ENCODE data around the gene CHIC2.

CHIC2 gene

GRCh38 chr4:54092405-54093323 lies 28.3 kb upstream of the CHIC2 start:
- Histone ChIP-seq H3K4me3 (ENCODE audit: insufficient read depth, low read depth, low read length, poor library complexity, severe bottlenecking) (peak overlapping the region; percentile 50), H3K27me3 (replicated peaks; ENCODE audit: control insufficient read depth, insufficient read depth, low read length, poor library complexity, severe bottlenecking) (peaks cover 51% of the 10 kb centered on the region), H3K27ac (ENCODE audit: insufficient read depth, low read length, poor library complexity, severe bottlenecking) (no peak overlapping the region), H3K9me3 (ENCODE audit: control insufficient read depth, low read length) (no peaks in the 10 kb centered on the region), H3K4me1 (ENCODE audit: control insufficient read depth, insufficient read depth, low read length, poor library complexity, severe bottlenecking) (peaks cover 10% of the 10 kb centered on the region), H3K36me3 (ENCODE audit: control insufficient read depth, insufficient read depth, low read length) (no peaks in the 10 kb centered on the region)
- no peak for DNase-seq

GRCh38 chr4:54091637-54092404 lies 27.4 kb upstream of the CHIC2 start:
- no peak overlapping the region for H3K27ac ChIP-seq (ENCODE audit: insufficient read depth, low read length, poor library complexity, severe bottlenecking)

GRCh38 chr4:54090804-54091623 lies 26.6 kb upstream of the CHIC2 start:
- H3K4me3 ChIP-seq (ENCODE audit: insufficient read depth, low read depth, low read length, poor library complexity, severe bottlenecking), result peak overlapping the region; percentile 50
- peaks cover 38% of the 10 kb centered on the region for H3K27me3 ChIP-seq (replicated peaks; ENCODE audit: control insufficient read depth, insufficient read depth, low read length, poor library complexity, severe bottlenecking)
- no peaks in the 10 kb centered on the region for H3K9me3 ChIP-seq (ENCODE audit: control insufficient read depth, low read length)
- H3K36me3 ChIP-seq (ENCODE audit: control insufficient read depth, insufficient read depth, low read length), result no peaks in the 10 kb centered on the region
- DNase-seq, result no peak
- H3K4me1 ChIP-seq (ENCODE audit: control insufficient read depth, insufficient read depth, low read length, poor library complexity, severe bottlenecking), result peaks cover 10% of the 10 kb centered on the region
- no peak overlapping the region for H3K27ac ChIP-seq (ENCODE audit: insufficient read depth, low read length, poor library complexity, severe bottlenecking)

More at GRCh38 chr4:54091637-54092404, 27.4 kb upstream of the CHIC2 start:
- Histone ChIP-seq H3K36me3 (ENCODE audit: control insufficient read depth, insufficient read depth, low read length) (no peaks in the 10 kb centered on the region), H3K4me3 (ENCODE audit: insufficient read depth, low read depth, low read length, poor library complexity, severe bottlenecking) (peak overlapping the region; percentile 50), H3K9me3 (ENCODE audit: control insufficient read depth, low read length) (no peaks in the 10 kb centered on the region), H3K4me1 (ENCODE audit: control insufficient read depth, insufficient read depth, low read length, poor library complexity, severe bottlenecking) (peaks cover 10% of the 10 kb centered on the region), H3K27me3 (replicated peaks; ENCODE audit: control insufficient read depth, insufficient read depth, low read length, poor library complexity, severe bottlenecking) (peaks cover 46% of the 10 kb centered on the region)
- peak; percentile 47 to 67 (median 60) for DNase-seq

- Histone ChIP-seq H3K4me3 (ENCODE audit: insufficient read depth, low read depth, low read length, poor library complexity, severe bottlenecking) (no peak overlapping the region), H3K9me3 (ENCODE audit: control insufficient read depth, low read length) (no peaks in the 10 kb centered on the region), H3K27me3 (replicated peaks; ENCODE audit: control insufficient read depth, insufficient read depth, low read length, poor library complexity, severe bottlenecking) (peaks cover 32% of the 10 kb centered on the region), H3K27ac (ENCODE audit: insufficient read depth, low read length, poor library complexity, severe bottlenecking) (no peak overlapping the region), H3K4me1 (ENCODE audit: control insufficient read depth, insufficient read depth, low read length, poor library complexity, severe bottlenecking) (peaks cover 10% of the 10 kb centered on the region), H3K36me3 (ENCODE audit: control insufficient read depth, insufficient read depth, low read length) (no peaks in the 10 kb centered on the region)
- DNase-seq, result no peak
These were observed 26.0 kb upstream of the CHIC2 start for GRCh38 chr4:54090404-54090803.

GRCh38 chr4:54089875-54090274 lies 25.5 kb upstream of the CHIC2 start:
- no peaks in the 10 kb centered on the region for H3K36me3 ChIP-seq (ENCODE audit: control insufficient read depth, insufficient read depth, low read length)
- no peak overlapping the region for H3K27ac ChIP-seq (ENCODE audit: insufficient read depth, low read length, poor library complexity, severe bottlenecking)
- H3K4me1 ChIP-seq (ENCODE audit: control insufficient read depth, insufficient read depth, low read length, poor library complexity, severe bottlenecking), result peaks cover 10% of the 10 kb centered on the region
- peaks cover 28% of the 10 kb centered on the region for H3K27me3 ChIP-seq (replicated peaks; ENCODE audit: control insufficient read depth, insufficient read depth, low read length, poor library complexity, severe bottlenecking)
- no peak for DNase-seq
- no peaks in the 10 kb centered on the region for H3K9me3 ChIP-seq (ENCODE audit: control insufficient read depth, low read length)
- H3K4me3 ChIP-seq (ENCODE audit: insufficient read depth, low read depth, low read length, poor library complexity, severe bottlenecking), result no peak overlapping the region

- Histone ChIP-seq H3K4me1 (ENCODE audit: control insufficient read depth, insufficient read depth, low read length, poor library complexity, severe bottlenecking) (no peaks in the 10 kb centered on the region), H3K27ac (ENCODE audit: insufficient read depth, low read length, poor library complexity, severe bottlenecking) (no peak overlapping the region), H3K27me3 (replicated peaks; ENCODE audit: control insufficient read depth, insufficient read depth, low read length, poor library complexity, severe bottlenecking) (no peaks in the 10 kb centered on the region), H3K36me3 (ENCODE audit: control insufficient read depth, insufficient read depth, low read length) (no peaks in the 10 kb centered on the region), H3K9me3 (ENCODE audit: control insufficient read depth, low read length) (no peaks in the 10 kb centered on the region), H3K4me3 (ENCODE audit: insufficient read depth, low read depth, low read length, poor library complexity, severe bottlenecking) (no peak overlapping the region)
- DNase-seq, result no peak
These were observed 20.9 kb upstream of the CHIC2 start for GRCh38 chr4:54085284-54085683.

GRCh38 chr4:54082168-54082567 lies 17.8 kb upstream of the CHIC2 start:
- Histone ChIP-seq H3K27me3 (replicated peaks; ENCODE audit: control insufficient read depth, insufficient read depth, low read length, poor library complexity, severe bottlenecking) (peaks cover 5% of the 10 kb centered on the region), H3K4me3 (ENCODE audit: insufficient read depth, low read depth, low read length, poor library complexity, severe bottlenecking) (no peak overlapping the region), H3K27ac (ENCODE audit: insufficient read depth, low read length, poor library complexity, severe bottlenecking) (no peak overlapping the region), H3K4me1 (ENCODE audit: control insufficient read depth, insufficient read depth, low read length, poor library complexity, severe bottlenecking) (no peaks in the 10 kb centered on the region), H3K36me3 (ENCODE audit: control insufficient read depth, insufficient read depth, low read length) (no peaks in the 10 kb centered on the region), H3K9me3 (ENCODE audit: control insufficient read depth, low read length) (no peaks in the 10 kb centered on the region)
- no peak for DNase-seq

- H3K9me3 ChIP-seq (ENCODE audit: control insufficient read depth, low read length), result no peaks in the 10 kb centered on the region
- no peak overlapping the region for H3K4me3 ChIP-seq (ENCODE audit: insufficient read depth, low read depth, low read length, poor library complexity, severe bottlenecking)
- H3K27me3 ChIP-seq (replicated peaks; ENCODE audit: control insufficient read depth, insufficient read depth, low read length, poor library complexity, severe bottlenecking), result peaks cover 5% of the 10 kb centered on the region
- no peak for DNase-seq
- H3K4me1 ChIP-seq (ENCODE audit: control insufficient read depth, insufficient read depth, low read length, poor library complexity, severe bottlenecking), result no peaks in the 10 kb centered on the region
- no peak overlapping the region for H3K27ac ChIP-seq (ENCODE audit: insufficient read depth, low read length, poor library complexity, severe bottlenecking)
- no peaks in the 10 kb centered on the region for H3K36me3 ChIP-seq (ENCODE audit: control insufficient read depth, insufficient read depth, low read length)
These were observed 13.4 kb upstream of the CHIC2 start for GRCh38 chr4:54077812-54078211.

- H3K27me3 ChIP-seq (replicated peaks; ENCODE audit: control insufficient read depth, insufficient read depth, low read length, poor library complexity, severe bottlenecking), result peaks cover 5% of the 10 kb centered on the region
- H3K36me3 ChIP-seq (ENCODE audit: control insufficient read depth, insufficient read depth, low read length), result no peaks in the 10 kb centered on the region
- H3K9me3 ChIP-seq (ENCODE audit: control insufficient read depth, low read length), result no peaks in the 10 kb centered on the region
- no peaks in the 10 kb centered on the region for H3K4me1 ChIP-seq (ENCODE audit: control insufficient read depth, insufficient read depth, low read length, poor library complexity, severe bottlenecking)
- H3K4me3 ChIP-seq (ENCODE audit: insufficient read depth, low read depth, low read length, poor library complexity, severe bottlenecking), result no peak overlapping the region
- H3K27ac ChIP-seq (ENCODE audit: insufficient read depth, low read length, poor library complexity, severe bottlenecking), result no peak overlapping the region
- DNase-seq, result no peak
These were observed 12.3 kb upstream of the CHIC2 start for GRCh38 chr4:54076673-54077072.

All from effector memory CD4-positive, alpha-beta T cell (primary cell).